Medulla oblongata (tissue), 1 donor: ENCODE data around the gene CAMTA1.
"Not testable (repeated sequence)": the region's sequence is repeated elsewhere in the genome, so short reads cannot be mapped to it uniquely, and the experiment has no call there.

Experiments used
- DNase-seq: peaks from one replicate; pipeline ENCODE4 v3.0.0-alpha.2; 2015; ENCODE audit errors: extremely low spot score

Gene CAMTA1

DNA sequence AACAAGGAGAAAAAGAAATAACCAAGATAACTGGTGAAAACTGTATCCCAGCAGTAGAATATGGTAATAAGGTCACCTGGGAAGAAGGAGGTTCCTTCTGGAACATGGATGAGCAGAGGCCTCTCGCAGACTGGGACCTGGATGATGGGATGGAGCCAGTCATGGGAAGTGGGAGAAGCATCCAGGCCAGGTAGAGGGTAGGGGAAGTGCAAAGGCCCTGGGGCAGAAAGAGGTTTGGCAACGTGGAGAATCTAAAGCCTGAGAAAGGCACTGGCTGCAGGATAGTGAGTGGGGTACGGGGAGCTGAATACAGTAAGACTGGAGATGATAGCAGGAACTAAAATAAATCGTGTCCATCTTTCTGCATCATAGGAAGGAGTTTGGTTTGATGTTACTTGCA lies 889.7 kb downstream of the CAMTA1 start:
- no peak for DNase-seq

DNA sequence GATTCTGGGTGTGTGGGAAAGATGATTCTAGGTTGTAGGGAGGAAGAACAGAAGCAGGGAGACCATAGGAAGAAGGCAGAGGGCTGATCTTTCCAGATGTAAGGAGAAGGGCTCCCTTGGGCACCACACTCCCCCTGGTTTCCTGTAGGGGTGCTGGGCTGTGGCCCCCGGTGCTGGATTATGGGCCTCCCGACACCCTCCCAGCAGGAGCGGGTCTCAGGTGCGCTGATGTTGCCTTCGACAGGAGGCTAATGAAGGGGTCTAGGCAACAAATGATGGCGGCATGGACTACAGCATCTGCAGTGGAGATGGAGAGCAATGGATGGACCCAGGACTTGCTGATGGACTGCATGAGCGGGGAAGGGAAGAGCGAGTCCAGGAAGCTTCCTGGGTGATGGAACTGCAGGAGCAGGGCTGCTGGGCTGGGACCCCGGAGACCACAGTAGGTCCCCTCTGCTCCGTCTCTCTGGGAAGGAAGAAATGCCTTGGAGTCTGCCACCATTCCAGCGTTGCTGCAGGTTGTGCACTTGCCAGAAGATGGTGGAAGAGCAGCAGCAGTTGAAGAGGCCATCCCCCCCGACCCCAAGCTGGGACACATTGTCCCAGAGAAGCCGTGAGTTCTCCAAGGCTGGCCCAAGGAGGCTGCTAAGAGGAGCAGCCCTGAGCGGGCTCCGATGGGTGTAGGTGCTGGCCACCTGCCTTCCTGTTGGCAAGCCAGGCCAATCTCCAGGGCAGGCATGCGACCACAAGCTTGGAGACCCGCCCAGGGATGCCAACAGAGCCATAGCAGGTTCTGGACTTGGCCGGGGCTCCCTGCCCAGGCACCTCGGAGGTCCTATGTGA lies 890.4 kb downstream of the CAMTA1 start:
- DNase-seq = no peak

DNA sequence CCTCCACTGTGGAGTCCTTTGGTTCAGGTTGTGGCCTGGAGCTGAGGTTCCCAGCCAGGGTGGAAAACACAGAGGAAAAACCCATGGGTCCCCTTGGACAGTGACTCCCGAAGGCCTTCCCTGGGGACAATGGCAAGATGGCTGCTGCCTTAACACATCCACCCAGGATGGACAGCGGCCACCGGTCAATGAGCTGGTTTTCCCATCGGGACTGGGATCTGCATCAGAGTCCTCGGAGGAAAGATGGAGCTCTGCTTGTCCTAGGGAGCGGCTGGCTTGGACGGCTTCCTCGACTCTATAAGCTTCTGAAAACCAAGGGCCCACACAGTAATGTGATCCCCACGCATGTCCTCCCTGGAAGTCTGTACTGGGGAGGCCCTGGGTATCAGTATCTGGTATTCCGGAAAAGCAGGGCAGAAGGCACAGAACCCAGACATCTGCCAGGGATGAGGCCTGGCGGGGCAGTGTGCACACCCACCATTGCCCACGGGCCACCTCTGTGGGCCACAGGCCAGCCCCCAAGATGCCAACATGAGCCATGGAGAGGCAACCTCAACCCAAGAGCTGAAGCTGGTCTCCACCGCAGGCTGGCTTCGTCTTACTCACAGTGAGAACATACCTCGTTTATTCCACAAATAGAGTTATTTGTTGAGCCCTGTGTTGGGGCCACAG lies 891.2 kb downstream of the CAMTA1 start:
- no peak for DNase-seq

DNA sequence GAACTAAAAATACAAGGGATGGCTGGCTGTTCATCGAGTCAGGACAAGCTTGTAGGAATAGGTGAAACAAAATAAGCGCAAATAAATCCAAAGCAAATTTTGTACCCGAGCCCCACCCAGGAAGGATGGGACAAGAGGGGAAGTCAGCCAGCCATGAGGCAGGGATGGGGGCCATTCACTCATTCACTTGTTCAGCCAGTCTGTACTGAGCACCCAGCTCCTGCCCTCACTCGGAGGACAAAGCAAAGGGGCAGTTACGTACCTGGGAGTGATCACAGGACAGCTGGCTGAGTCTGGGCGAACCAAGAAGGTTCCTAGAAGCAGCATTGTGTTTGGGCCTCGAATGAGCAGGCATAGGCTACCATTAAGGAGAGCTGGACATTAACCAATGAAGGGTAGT lies 891.9 kb downstream of the CAMTA1 start:
- no peak for DNase-seq

DNA sequence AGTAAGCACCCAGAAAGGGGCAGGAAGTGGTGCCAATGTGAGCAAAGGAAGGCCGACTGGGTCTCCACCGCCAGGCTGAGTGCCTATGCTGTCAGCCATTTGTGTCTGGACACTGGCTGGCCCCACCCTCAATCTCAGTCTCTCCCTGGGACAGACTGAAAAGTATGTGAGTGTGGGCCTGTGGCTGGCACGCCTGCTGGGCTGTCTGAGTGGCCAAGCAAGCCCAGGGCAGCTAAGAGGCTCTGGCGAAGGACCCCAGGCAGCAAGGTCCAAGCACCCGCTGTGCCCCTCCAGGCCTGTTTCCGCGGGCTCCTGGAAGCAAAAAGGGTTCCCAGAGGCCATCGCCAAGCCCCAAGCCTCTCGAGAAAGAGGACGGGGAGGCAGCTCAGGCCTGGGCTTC lies 892.6 kb downstream of the CAMTA1 start:
- DNase-seq = no peak

DNA sequence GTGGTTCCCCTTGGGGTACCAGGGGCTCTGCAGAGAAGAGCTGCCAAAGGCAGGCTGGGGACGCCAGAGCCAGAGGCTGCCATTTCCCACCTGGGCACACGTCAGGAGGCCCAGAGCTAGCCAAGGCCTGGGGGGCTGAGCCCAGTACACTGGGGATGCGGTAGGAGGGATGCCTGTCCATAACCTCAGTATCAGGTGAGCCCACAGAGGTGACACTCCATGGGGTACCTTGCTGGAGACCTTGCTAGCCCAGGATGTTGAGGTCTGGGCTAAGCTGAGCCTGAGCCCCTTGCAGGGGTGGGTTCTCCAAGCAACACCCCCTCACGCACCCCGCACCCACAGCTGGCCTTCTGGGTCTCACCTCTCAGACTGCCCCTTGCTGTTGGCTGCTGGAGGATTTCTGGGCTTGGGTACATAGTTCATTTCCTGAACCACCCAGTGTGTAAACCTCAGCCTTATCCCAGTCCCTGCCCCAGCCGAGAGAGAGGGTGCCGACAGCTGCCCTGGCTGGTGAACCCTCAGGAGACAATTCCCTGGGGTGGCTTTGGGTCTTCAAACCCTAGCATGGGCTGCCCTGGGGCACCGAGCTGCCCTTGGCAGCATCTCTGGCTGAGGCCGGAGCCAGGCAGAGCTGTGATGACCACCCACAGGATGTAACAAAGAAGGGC lies 893.4 kb downstream of the CAMTA1 start:
- DNase-seq = no peak

DNA sequence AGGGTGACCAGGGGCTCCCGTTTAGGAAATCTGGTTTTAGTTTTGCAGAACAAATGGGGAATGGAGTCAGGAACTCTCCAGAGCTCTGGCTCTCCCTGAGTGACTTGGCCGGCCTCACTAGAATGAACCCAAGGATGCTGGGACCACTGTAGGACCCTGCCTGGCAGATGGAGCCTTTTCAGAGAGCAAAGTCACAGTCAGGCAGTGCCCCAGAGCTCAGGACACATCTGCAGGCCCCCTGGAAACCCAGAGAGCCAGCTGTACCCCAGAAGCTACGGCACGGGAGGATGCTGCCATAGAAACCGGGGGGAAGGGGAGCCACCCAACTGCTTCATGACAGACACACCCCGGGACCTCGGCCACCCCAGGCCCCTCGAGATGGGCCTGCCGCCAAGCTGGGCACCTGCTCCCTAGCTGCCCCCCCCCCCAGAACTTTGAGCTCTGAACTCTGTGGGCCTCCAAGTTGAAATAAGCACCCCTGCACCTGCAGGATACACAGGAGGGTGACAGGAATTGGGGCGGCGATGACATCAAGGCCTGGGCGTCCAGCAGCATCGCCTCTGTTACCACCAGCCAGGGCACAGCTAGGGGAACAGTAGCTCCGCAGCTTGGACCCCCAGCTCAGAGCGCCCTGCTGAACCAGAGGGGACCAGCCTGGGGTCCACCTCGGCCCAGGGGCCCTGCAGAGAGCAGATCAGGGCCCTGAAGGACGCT lies 894.1 kb downstream of the CAMTA1 start:
- no peak for DNase-seq

DNA sequence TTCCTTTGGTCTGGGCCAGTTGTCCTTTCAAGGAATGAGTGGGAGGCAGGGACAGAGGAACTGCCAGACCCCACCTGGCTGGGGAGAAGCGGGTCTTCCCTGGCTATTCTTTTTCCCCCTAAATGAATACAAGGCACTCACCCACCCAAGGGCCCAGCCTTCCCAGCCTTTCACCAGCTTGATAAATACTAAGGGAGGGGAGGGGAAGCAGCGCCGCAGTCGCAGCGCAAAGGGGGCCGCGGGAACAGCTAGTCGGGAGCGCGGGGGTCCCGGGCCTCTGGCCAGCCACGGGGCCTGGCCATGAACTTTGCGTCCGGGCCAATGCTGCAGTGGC lies 894.6 kb downstream of the CAMTA1 start:
- DNase-seq = no peak

DNA sequence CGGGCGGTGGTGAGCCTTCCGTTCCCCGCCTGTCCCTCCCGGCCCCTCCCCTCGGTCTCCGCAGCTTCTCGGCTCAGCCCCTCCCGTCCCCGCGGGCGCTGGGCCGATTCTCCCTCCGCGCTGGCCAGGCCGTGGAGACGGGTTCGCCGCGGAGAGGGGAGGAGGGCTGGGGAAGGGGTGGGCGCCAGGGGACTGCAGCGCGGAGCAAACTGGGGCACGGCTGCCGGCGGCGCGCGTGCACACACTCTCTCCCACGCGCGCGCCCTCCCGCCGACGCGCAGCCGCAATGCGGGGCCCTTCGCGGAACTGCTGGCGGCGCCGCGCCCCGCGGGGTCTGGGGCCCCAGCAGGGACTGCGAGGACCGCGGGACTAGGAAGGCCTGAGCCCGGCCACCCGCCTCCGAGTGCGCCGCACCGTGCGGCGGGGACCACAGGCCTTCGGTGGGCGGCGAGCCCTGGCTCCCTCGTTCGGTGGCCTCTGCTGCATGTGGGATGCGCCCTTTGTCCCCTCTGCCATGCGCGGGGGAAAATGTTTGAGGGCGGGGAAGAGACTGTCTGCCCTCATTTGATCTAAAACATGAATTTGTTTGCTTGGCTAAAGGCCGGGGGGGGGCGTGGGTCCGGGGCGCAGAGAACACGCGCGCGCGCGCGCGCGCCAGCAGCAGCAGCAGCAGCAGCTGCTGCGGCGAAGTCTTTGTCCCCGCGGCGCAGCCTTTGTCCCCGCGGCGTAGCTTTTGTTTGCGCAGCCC lies 895.1 kb downstream of the CAMTA1 start:
- DNase-seq = peak; percentile 55

DNA sequence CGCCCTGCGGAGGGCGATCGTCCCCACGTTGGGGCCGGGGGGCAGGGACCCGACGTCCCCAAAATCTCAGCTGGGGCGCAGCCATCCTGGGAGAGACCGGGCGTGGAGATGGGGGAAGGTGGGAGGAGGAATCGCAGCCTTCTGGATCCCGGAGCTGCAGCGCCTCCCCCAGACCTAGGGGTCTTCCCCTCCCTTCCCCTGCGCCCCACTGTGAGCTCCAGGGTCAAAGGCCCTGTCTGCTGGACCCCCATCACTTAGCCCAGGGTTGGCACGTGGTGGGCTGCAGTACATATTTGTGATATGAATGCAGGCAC lies 895.7 kb downstream of the CAMTA1 start:
- no peak for DNase-seq

DNA sequence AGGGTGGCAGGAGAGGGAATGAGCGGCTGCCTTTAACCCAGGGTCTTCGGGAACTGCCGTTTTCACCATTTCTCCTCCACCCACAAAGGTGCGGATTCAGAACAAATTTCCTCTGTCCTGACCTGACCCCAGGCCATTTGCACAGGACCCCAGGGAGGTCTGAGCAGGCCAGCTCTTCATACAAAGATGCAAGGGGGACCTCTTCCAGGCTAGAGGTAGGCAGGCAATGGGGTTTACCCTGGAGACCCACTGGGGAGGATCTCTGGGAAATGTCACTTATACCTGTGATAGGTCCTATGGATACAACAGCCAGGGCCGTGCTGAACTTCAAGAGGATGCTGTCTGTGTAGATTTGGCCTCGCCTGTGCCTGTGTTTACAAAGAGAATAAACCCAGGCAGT lies 896.1 kb downstream of the CAMTA1 start:
- no peak for DNase-seq

DNA sequence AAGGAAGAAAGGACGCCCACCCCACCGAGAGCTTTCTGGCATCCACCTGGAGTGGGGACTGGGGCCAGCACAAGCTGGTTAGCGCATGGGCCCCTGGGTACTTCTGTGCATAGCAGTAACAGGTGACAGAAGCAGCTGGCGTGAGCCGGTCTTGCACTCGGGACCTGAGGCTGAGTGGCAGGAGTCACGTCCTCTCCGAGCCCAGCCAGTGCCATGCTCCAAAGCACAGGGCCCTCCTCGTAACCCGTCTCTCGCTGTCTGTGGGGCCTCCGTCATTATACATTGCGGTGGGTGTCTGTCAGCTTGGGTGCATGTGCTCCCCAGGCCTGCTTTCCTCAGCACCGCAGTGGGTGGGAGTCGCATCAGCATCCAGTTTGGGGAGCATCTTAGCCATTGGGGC lies 898.3 kb downstream of the CAMTA1 start:
- no peak for DNase-seq

DNA sequence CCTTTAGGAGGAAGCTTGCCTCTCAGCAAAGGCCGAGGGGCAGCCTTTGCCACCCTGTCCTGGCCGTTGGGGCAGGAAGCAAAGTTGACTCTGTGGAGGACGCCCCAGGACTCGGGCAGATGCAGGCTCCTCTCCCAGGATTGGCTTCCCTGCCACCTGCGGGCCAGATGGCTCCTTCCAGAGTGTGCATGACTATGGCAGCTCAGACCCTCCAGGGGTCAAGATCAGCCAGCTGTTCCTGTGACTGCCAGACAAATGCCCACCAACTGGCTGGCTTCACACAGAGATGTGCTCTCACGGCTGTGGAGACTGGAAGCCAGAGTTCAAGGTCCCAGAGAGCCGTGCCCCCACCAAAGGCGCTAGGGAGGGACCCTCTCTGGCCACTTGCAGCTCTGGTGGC lies 898.9 kb downstream of the CAMTA1 start:
- DNase-seq = no peak

DNA sequence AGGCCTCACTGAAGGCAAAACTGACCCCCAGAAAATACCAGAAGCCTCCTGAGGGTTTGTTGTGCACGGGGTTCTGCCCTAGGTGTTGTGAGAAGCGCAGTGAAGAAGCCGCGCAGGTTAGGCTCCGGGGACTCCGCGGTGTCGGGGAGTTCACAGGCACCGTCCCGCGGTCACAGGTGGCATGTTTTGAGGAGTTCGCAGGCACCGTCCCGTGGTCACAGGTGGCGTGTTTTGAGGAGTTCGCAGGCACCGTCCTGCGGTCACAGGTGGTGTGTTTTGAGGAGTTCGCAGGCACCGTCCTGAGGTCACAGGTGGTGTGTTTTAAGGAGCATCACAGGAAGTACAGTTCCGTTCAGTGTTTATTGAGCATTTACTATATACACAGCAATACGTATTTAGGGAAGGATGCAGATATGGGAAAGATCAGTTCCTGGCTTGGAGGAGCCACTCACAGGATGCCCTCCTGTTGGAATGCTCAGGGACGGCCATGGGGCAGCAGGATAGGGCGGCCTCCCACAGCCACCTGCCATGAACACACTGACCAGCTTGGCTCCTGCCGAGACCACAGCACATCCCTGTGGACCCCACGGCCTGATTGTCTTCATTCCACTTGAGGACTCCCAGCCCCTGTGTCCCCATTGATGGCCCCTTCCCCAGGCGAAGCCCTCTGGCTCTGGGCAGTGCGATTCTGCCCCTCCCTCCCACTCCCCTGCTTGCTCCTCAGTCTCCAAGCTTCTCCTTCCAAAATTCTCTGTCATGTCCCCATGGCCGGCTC lies 899.8 kb downstream of the CAMTA1 start:
- no peak for DNase-seq

DNA sequence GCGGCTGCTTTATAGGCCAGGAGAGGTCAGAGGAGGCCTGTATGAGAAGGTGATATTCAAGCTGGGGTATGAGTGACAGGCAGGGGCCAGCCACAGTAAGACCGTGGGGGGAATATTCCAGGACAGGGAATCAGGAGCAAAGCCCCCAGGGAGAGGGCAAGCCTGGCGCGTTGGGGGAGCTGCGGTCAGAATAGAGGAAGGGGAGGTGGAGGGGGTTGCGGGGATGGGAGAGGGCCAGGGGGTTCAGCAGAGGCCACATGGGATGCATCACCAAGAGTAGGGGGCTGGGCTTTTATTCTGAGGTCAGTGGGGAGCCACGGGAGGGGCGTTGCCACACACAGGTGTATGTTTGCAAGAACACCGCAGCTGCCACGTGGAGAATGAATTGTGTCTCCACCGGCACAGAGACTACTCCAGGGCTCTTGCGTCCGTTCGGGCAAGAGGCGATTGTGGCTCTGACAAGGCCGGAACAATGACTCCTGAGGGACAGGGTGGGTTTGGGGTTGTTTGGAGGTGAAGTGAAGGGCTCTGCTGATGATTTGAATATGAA lies 901.1 kb downstream of the CAMTA1 start:
- no peak for DNase-seq

DNA sequence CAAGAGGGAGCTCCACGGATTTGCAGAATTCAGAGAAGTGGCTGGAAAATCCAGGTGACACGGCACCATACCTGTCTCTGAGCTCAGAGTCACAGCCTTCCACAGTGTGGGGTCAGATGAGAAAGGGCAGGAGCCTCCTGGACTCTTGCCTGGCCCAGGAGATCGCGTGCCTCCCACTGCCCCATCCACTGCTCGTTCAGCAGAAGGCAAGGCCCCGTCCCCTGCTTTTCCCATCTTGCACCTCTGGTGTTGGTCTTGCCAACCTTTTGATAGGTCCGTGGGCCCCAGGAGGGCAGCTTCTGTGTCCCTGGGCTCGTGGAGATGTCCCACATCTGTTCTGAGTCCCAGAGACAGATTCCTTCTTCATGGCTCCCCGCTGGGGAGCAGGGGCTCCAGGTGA lies 902.2 kb downstream of the CAMTA1 start:
- no peak for DNase-seq

DNA sequence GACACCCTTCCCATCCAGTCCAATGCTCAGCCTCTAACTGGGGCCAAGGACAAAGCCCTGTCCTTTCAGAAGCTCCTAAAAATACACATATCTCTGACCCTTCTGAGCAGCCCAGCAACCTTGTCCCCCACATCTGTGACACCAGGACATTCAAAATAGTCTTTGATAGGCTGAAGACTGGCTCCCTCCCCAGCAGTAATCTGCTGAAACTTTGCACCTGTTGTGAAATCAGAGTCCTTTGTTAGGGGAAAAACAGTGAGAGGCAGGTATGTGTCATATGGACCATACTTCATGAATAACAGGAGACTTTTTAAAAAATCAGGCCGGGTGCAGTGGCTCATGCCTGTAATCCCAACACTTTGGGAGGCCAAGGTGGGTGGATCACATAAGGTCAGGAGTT lies 903.4 kb downstream of the CAMTA1 start:
- DNase-seq = no peak

DNA sequence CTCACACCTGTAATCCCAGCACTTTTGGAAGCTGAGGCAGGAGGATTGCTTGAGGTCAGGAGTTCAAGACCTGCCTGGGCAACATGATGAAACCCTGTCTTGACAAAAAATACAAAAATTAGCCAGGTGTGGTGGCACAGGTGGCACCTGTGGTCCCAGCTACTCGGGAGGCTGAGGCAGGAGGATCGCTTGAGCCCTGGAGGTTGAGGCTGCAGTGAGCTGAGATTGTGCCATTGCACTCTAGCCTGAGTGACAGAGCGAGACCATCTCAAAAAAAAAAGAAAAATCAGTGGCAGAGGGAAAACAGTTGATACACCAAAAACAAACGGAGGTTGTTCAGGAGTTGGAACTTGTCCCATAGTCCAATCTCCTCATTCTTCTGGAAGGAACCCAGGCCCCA lies 904.1 kb downstream of the CAMTA1 start:
- not testable (repeated sequence) for DNase-seq

DNA sequence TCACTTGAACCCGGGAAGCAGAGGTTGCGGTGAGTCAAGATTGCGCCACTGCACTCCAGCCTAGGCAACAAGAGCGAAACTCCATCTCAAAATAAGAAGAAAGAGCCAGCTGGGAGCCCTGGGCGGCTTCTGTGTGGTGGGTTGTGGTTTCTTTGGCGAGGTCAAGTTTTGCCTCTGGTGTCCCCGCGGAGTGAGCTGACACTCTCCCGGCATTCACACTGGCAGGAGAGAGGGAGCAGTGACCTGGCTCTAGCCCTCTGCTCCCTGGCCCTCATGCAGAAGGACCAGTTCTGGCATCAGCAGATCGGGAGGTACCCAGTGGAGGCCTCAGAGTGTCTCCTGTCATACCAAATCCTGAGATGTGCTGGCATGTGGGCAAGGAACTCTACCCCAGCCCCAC lies 904.8 kb downstream of the CAMTA1 start:
- DNase-seq = no peak

DNA sequence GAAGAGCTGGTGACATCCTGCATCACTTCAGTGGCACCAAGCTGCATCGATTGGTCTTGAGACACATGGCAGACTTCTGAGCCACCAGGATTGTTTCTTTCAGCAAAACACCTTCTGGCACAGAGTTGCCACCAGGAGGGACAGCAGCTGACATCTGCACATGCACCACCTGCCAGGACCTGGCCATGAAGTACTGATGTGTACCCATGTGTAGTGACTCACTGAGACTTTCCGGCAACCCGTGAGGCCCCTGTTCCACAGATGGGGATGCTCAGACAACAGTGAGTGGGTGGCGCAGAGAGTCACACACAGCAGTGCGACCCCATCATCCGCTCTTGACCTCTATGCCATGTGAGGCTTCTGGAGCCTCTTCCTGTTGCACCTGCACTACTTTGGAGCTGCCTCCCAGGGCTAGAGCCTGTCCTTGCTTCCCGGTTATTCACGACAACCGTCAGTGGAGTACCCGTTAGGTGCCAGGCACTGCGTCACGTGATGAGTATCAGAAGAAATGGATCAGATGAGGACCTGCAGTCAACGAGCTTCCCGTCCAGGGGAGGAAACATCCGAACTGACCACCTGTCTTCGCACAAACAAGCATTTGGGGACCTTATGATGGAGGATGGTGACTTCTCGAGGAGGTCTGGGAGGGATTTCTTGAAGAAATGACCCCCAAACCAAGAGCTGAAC lies 905.4 kb downstream of the CAMTA1 start:
- DNase-seq = no peak
